GM18951 (cell line): Measurements from ENCODE around the gene ZSWIM4.

Experiments
- POLR2A ChIP-seq: IDR thresholded peaks from 4 replicates; pipeline ENCODE4 v1.6.1; 2011; ENCODE audit warnings: mild to moderate bottlenecking; ENCODE audit not compliant: insufficient read length, insufficient read depth; ENCODE audit errors: extremely low read depth
- in situ Hi-C: fragments of 300-500 bp; cut with MboI; formaldehyde crosslinking; loops from one replicate; pipeline ENCODE4 v1.12.0; 2022; ENCODE audit warnings: low sequenced_read_pairs, mixed read lengths, inconsistent platforms; ENCODE audit not compliant: unreplicated experiment

Gene ZSWIM4

DNA sequence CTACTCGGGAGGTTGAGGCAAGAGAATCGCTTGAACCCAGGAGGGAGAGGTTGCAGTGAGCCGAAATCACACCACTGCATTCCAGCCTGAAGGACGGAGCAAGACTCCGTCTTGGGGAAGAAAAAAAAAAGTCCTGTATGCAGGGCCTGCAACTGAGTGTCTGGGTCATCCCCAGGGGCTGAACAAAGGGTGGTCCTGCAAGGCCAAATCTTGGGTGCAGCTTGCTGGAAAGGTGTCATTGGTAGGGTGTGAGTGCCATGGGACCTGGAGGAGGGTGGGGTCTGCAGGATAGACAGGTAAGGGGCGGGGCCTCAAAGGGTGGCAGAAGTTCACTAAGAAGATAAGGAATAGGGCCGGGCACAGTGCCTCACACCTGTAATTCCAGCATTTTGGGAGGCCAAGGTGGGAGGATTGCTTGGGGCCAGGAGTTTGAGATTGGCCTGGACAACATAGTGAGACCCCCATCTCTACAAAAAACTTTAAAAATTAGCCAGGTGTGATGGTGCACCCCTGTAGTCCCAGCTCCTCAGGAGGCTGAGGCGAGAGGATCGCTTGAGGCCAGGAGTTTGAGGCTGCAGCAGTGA is 31.5 kb downstream of the ZSWIM4 start:
- no peak for TF ChIP-seq POLR2A
- in situ Hi-C loops = no loop called here

DNA sequence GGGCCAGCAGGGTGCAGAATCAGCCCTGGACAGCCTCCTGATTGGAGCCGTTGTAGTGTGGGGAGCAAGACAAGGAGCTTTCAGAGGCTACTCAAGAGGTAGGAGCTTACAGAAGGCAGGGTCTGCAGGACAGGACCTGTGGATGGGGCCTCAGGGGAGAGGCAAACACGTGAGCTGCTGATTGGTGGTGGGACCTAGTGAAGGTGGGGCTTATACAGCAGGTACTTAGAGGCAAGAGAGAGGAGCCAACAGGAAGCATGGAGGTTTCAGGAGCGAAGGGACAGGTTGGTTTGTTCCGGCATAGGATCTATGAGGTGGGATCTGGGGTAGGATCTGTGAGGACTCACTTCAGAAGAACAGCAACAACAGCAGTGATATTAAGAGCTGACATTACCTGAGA is 32.4 kb downstream of the ZSWIM4 start:
- TF ChIP-seq POLR2A = no peak
- in situ Hi-C loops = no loop called here

- in situ Hi-C loops = no loop called here
- no peak for TF ChIP-seq POLR2A
These were observed 35.0 kb downstream of the ZSWIM4 start for GRCh38 chr19:13830114-13830740.

- TF ChIP-seq POLR2A = no peak
- in situ Hi-C loops = no loop called here
These were observed 35.7 kb downstream of the ZSWIM4 start for GRCh38 chr19:13830741-13831536.

- in situ Hi-C loops = no loop called here
- TF ChIP-seq POLR2A = no peak
These were observed 36.6 kb downstream of the ZSWIM4 start for GRCh38 chr19:13831537-13832467.

DNA sequence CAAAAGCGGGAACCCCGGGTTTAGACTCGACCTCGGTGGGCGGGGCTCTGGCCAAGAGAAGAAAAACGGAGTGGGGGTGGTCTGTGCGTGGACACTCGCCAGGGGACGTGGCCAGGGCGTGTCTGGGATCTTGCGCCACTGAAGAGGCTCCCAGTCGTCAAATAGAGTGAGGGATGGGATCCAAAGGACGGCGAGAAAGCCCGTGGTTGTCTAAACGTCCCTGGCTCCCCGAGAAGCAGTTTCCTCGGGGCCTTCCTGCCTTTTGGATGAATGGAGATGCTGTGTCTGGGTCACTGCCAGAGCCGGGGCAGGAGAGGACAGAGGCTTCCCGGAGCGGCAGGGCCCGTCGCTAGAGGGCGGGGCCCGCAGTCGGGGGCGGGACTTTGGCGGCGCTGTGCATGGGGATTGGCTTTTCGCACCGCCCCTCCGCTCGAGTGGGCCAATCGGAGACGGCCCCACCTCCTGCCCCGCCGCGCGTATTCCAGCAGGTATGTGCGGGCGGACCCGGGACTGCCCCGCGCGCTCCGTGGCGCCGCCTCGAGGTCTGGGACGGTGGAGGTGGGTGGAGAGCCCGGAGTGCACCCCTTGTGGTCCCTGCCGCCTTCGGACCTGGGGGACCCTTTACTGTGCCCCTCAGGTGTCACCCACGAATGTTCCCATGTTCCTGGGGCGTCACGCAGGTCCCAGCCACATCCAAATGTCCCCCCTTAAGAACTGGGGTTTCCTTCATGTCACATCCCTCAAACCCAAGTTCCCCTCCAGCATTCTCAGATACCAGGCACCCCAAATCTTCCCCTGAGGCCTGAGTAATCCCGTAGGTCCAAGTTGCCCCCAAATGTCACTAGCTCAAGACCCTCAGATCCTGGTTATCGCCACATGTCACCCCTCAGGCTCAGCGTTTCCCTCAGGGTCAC is 38.3 kb downstream of the ZSWIM4 start:
- in situ Hi-C loops = no loop called here
- TF ChIP-seq POLR2A = peak; percentile 60

DNA sequence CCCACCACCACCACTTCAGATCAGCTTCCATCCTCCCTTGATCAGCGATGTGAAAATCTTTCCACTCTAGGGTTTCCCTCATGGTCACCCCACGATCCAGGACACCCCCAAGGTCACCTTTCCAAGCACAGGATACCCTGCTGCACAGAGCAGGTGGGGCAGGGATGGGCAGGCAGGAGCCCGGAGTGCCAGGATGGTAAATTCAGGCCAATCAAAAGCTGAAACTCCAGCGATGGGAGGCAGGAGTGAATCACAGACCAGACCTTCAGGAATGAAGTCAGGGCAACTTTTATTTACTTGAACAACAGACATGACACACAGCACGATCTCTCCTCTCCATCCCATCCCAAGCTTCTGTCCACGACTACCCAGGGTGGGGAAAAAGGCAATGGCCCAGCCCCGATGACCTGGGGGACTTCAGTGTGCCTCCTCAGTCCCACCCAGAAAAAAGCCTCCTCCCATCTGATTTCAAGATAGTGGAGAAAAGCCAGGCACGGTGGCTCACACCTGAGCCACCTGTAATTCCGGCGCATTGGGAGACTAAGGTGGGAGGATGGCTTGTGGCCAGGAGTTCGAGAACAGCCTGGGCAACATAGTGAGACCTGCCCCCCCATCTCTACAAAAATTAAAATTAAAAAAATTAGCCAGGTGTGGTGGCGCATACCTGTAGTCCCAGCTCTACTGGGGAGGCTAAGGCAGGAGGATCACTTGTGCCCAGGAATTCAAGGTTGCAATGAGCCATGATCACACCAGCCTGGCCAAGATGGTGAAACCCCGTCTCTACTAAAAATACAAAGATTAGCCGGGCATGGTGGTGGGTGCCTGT is 39.2 kb downstream of the ZSWIM4 start:
- no peak for TF ChIP-seq POLR2A
- in situ Hi-C loops = no loop called here

- no peak for TF ChIP-seq POLR2A
- in situ Hi-C loops = no loop called here
These were observed 40.8 kb downstream of the ZSWIM4 start for GRCh38 chr19:13835791-13836723.

DNA sequence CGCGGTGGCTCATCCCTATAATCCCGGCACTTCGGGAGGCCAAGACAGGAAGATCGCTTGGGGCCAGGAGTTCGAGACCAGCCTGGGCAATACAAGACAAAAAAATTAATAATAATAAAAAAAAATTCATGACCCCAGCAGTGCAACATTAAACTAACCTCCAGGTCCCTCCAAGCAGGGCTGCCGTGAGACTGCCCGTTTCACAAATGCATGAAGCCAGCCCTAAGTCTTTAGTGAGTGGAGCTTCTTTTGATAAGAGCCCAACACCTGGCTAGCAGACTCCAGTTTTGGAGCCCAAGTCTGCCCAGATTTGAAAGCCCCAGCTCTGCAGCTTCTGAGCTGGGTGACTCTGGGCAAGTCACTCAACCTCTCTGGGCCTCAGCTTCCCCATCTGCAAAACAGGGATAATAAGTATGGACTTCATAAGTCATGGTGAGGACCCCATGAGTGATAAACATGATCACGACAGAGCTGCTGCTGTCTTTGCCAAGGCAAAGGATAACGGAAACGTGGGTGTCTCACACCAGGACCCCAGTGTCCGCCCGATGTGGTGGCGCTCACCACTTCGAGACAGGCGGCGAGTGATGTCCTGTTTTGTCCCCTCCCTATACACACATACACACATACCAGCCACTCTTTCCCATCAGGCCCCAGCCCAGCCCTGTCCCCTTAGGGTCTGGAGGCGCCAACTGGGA is 43.3 kb downstream of the ZSWIM4 start:
- in situ Hi-C loops = no loop called here
- no peak for TF ChIP-seq POLR2A
